DLD1 (cell line): ENCODE measurements around the gene TMOD2.

Experiments
- in situ Hi-C: cut with HindIII; loops from 2 replicates; pipeline ENCODE4 v1.10.0; 2017; ENCODE audit warnings: low sequenced_read_pairs

TMOD2 gene

GRCh38 chr15:51750792-51751696 is at the start of gene TMOD2:
Gene TMOD2, plus strand, starts transcription at chr15:51751597. Its CDS starts 14,845 bp downstream, at chr15:51766442.
- in situ Hi-C loops, result no loop called here

GRCh38 chr15:51702710-51703109 is 48.7 kb upstream of the TMOD2 start:
- in situ Hi-C loops, result no loop called here

- in situ Hi-C loops, result no loop called here
These were observed 45.1 kb upstream of the TMOD2 start for GRCh38 chr15:51706291-51706690.

GRCh38 chr15:51706926-51707608 is 44.3 kb upstream of the TMOD2 start:
- in situ Hi-C loops, result no loop called here

GRCh38 chr15:51708013-51708412 is 43.4 kb upstream of the TMOD2 start:
- in situ Hi-C loops, result no loop called here

- in situ Hi-C loops, result no loop called here
These were observed 42.4 kb upstream of the TMOD2 start for GRCh38 chr15:51709031-51709430.

GRCh38 chr15:51714162-51714561 is 37.2 kb upstream of the TMOD2 start:
- in situ Hi-C loops, result no loop called here

GRCh38 chr15:51714911-51715310 is 36.5 kb upstream of the TMOD2 start:
- in situ Hi-C loops, result no loop called here

GRCh38 chr15:51718219-51718618 is 33.2 kb upstream of the TMOD2 start:
- in situ Hi-C loops, result no loop called here

- in situ Hi-C loops, result no loop called here
These were observed 32.7 kb upstream of the TMOD2 start for GRCh38 chr15:51718746-51719145.

- in situ Hi-C loops, result no loop called here
These were observed 31.0 kb upstream of the TMOD2 start for GRCh38 chr15:51720201-51720995.

GRCh38 chr15:51721199-51721960 is 30.0 kb upstream of the TMOD2 start:
- in situ Hi-C loops, result no loop called here

- in situ Hi-C loops, result no loop called here
These were observed 27.2 kb upstream of the TMOD2 start for GRCh38 chr15:51724199-51724598.

GRCh38 chr15:51724673-51725072 is 26.7 kb upstream of the TMOD2 start:
- in situ Hi-C loops, result no loop called here

- in situ Hi-C loops, result no loop called here
These were observed 24.9 kb upstream of the TMOD2 start for GRCh38 chr15:51726302-51727073.

- in situ Hi-C loops, result no loop called here
These were observed 24.1 kb upstream of the TMOD2 start for GRCh38 chr15:51727141-51727897.

- in situ Hi-C loops, result no loop called here
These were observed 19.7 kb upstream of the TMOD2 start for GRCh38 chr15:51731549-51732267.

- in situ Hi-C loops, result no loop called here
These were observed 18.8 kb upstream of the TMOD2 start for GRCh38 chr15:51732646-51733045.
